HG03064 (cell line): ENCODE measurements around the gene FAM216A.
"Not testable (repeated sequence)": the region's sequence is repeated elsewhere in the genome, so short reads cannot be mapped to it uniquely, and the experiment has no call there.

Experiments used
- ATAC-seq: cut with Tn5 transposase; IDR thresholded peaks from one replicate; pipeline ENCODE4 v1.9.1; 2021; ENCODE audit warnings: low read depth; ENCODE audit not compliant: unreplicated experiment

FAM216A gene, protein sequence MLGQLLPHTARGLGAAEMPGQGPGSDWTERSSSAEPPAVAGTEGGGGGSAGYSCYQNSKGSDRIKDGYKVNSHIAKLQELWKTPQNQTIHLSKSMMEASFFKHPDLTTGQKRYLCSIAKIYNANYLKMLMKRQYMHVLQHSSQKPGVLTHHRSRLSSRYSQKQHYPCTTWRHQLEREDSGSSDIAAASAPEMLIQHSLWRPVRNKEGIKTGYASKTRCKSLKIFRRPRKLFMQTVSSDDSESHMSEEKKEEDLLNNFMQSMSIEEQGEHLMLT

GRCh38 chr12:110468214-110469048 lies at the start of gene FAM216A, which contains the start of gene GPN3:
Gene FAM216A (plus strand): TSS chr12:110468845. CDS start chr12:110468876, 31 bp downstream.
Gene GPN3 (minus strand): TSS chr12:110468257. CDS start chr12:110468203, 54 bp downstream.
- peak; percentile 62 for ATAC-seq

GRCh38 chr12:110420644-110421043 lies 48.0 kb upstream of the FAM216A start:
- not testable (repeated sequence) for ATAC-seq

DNA sequence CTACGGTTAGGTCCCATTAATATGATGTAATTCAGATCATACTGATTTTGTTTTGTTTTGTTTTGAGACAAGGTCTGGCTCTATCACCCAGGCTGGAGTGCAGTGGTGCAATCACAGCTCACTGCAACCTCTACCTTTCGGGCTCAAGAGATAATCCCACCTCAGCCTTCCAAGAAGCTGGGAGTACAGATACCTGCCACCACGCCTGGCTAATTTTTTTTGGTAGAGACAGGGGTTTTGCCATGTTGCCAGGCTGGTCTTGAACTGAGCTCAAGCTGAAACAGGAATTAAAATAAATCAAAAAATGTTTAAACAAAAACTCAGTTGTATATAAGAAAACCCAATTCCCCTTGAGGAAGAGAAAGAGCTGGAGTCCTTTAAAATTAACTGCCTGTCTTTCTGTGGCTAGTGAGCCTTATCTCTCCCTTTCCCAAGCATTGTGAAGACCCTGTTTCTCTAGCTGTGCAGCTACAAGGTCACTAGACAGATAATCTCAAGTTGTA lies 47.4 kb upstream of the FAM216A start:
- ATAC-seq, result no peak

DNA sequence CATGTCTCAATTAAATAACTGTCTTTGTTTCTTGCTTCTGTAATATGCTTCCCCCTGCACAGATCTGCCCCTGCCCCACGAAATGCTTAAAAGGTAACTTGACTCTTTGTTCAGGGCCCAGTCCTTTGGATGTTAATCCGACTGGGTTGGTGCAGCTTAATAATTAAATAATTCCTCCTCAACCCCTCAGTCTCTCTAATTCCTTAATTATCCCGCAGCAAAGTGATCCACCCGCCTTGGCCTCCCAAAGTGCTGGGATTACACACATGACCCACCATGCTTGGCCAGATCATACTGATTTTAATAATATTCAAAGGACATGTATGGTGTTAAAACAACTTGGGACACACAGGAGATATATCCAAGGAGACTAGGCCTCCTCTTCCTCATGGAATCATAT lies 46.9 kb upstream of the FAM216A start:
- ATAC-seq, result no peak

GRCh38 chr12:110424237-110424636 lies 44.4 kb upstream of the FAM216A start:
- ATAC-seq, result no peak

DNA sequence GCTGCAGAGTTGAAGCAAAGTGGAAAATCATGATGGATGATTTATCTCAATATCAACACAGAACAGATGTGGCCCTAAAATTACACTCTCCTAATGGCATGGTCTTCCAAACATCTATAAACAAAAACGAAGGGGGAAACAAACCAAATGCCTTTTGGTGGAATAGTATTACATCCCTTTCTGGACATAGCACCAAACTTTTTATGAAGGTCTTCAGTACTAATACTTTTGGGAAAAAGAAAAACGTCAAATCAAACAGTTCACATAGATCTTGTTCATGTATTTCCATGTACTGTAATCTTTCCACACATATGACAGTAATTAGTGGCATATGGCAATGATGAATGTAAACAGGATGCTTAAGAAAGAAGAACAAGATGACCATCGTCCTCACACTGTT lies 42.2 kb upstream of the FAM216A start:
- no peak for ATAC-seq

DNA sequence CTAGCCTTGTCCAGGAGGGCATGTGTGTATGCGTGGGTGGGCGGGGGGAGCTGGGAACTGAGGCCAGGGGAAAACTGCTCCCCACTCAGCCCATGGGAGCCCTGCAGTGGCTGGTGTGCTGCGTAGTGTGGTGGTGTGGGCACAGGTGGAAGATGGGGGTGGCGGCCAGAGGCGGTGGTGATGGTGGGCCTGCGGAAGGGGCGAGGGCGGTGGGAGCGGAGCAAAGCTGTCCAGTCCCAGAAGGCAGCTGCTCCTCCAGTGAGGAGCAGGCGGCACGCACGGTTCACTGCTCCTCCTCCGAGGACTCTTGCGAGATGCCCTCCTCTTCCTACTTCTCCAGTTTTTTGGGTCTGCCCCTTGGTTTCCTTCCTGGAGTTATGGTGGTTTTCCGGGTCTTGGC lies 39.0 kb upstream of the FAM216A start:
- not testable (repeated sequence) for ATAC-seq

- ATAC-seq, result no peak
Observed at GRCh38 chr12:110431957-110432587, 36.6 kb upstream of the FAM216A start.

DNA sequence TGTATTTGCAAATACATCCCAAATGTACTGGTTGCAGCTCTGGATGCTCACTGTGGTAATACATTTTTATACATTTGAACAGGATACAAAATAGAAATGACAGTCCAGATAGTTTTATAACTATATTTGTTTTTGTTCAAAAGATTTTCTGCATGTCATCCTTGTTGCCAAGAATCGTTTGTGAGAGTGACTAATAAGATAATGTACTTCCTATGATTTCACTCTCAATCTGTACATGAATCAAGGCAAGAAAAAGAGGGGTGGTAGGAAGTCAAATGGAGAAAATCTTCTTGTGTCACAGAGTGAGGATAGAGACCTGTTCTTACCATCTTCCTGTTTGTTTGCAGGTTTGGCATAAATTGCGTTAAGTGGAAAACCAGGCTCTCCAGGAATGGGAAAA lies 32.4 kb upstream of the FAM216A start:
- no peak for ATAC-seq

DNA sequence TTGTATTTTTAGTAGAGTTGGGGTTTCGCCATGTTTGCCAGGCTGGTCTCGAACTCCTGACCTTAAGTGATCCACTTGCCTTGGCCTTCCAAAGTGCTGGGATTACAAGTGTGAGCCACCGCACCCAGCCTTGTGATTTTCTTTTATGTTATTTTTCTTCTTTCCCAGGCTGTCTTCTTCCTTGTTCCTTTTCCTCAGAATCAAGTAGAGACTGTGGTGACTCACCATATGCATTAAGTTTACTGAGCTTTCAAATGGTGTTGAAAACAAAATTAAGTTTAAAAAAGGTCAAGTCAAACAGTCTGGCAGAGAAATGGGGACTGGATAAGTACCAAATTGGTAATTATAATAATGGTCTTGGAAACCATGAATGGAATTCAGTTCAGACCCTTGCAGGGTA lies 24.2 kb upstream of the FAM216A start:
- no peak for ATAC-seq

- ATAC-seq, result peak; percentile 93
Observed at GRCh38 chr12:110449799-110450497, 18.7 kb upstream of the FAM216A start, which contains the start of gene ARPC3. Gene ARPC3 (minus strand): TSS chr12:110450337. CDS start chr12:110450260, 77 bp downstream.

GRCh38 chr12:110451263-110451662 lies 17.4 kb upstream of the FAM216A start:
- no peak for ATAC-seq

DNA sequence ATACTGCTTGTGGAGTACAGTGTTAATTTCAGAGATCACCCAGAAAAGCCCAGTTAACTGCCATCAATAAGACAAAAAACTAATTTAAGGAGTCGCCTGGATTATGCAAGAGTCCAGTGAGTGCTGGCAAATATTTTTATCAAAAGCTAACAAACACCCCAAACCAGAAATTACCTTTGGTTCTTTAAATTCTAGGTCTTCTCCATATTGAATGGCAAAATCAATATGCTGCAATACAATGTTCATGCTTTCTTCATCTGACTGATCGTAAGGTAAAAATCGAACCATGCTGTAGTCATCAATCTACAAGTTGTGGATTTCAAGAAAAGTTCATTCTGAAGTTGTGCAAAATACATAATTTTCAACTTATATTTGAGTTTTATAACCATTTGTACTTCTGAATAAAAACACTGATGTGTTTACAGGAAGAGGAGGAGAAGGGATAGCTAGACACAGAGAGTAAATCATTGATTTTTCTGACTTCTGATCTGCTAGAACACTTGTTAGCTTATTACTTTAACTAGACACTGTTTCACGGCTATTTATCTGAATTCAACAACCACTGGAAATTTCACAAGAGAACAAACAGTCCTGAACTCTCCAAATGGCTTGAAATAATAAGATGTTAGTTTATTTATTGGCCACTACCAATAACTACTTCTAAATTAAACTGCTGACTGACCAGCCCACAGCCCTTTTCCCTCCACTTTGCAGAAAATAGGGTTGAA lies 14.9 kb upstream of the FAM216A start:
- ATAC-seq, result no peak

DNA sequence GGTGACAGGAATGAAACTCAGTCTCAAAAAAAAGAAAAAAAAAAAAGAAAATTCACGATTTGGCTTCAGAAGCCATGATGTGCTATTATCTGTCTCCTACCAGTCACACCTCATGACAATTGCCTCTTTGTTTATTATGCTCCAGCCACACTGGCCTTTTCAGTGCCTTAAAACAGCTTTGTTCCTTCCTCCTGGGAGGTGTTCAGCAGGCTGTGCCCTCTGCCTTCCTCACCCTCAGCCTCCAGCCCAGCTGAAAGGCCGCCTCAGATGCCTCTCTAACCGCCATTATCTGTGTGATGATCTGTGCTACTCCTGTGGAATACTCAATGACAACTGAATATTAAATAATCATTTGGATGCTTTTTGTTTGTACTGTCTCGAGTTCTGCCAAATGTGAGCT lies 9.9 kb upstream of the FAM216A start:
- ATAC-seq, result no peak

DNA sequence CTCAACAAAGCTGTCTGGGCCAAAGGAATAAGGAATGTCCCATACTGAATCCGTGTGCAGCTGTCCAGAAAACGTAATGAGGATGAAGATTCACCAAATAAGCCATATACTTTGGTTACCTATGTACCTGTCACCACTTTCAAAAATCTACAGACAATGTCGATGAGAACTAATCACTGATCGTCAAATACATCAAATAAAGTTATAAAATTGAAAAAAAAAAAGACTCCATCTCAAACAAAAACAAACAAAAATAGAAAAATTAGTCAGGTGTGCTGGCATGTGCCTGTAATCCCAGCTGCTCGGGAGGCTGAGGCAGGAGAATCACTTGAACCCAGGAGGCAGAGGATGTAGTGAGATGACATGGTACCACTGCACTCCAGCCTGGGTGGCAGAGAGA lies 7.5 kb upstream of the FAM216A start:
- not testable (repeated sequence) for ATAC-seq

DNA sequence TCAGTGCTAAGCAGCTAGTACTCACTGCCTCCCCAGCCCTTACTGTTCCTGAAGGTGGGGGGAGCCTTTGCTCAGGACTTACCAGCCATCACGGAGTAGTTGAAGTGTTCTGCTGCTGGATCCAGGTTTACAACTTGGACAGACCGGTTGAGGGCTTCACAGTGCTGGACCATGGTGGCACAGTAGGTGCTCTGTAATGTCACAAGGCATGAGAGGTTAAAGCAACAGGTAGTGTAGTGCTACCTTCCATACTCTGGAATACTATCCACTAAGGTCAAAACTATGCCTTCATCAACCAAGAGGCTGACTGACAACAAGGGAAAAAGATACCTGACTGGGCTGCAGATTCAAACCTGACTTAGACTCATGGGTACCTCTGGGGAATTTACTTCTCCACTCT lies 3.6 kb upstream of the FAM216A start:
- ATAC-seq, result no peak

- not testable (repeated sequence) for ATAC-seq
Observed at GRCh38 chr12:110465765-110466164, 2.9 kb upstream of the FAM216A start.

- no peak for ATAC-seq
Observed at GRCh38 chr12:110466791-110467190, 1.9 kb upstream of the FAM216A start.

GRCh38 chr12:110467847-110468213 lies 815 bp upstream of the FAM216A start:
- no peak for ATAC-seq

DNA sequence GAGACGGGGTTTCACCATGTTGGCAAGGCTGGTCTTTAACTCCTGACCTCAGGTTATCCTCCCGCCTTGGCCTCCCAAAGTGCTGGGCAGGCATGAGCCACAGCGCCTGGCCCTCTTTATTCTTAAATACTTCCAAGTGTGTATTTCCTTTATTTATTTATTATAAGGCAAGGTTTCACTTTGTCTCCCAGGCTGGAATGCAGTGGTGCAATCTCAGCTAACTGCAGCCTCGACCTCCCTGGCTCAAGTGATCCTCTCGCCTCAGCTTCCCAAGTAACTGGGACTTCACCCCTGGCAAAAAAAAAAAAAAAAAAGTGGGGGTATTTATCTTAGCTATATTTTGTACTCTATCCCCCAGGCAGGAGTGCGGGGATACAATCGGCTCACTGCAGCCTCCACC lies 6.8 kb downstream of the FAM216A start:
- no peak for ATAC-seq
